Kidney capillary endothelial cell (primary cell): Measurements from ENCODE around the gene KRT35.

Source experiments
- DNase-seq: peaks from one replicate; pipeline ENCODE4 v3.0.0-alpha.2; 2018; ENCODE audit warnings: low spot score

Gene KRT35

DNA sequence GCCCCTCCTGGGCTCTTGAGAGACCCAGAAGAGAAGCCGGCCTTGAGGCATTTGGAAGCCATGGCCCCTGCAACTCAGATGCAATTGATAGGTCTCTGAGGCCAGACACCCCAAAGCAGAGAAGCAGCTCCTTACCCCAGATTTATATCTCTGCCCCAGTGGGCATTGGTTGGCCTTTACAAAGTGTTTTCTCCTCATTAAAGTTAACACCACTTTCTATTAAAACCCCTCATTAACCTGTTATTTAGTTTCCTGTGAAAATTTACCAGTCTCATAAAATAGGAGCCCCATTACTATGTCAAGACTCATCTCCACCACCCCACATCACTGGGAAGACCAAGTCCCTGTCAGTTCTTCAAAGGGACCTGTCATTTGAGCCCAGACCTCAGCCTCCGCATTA, at the start of gene KRT35:
Gene KRT35, minus strand, starts transcription at position 116 of the 400 bp plus-strand sequence. Its CDS starts 54 bp downstream, at position 62.
- no peak for DNase-seq

DNA sequence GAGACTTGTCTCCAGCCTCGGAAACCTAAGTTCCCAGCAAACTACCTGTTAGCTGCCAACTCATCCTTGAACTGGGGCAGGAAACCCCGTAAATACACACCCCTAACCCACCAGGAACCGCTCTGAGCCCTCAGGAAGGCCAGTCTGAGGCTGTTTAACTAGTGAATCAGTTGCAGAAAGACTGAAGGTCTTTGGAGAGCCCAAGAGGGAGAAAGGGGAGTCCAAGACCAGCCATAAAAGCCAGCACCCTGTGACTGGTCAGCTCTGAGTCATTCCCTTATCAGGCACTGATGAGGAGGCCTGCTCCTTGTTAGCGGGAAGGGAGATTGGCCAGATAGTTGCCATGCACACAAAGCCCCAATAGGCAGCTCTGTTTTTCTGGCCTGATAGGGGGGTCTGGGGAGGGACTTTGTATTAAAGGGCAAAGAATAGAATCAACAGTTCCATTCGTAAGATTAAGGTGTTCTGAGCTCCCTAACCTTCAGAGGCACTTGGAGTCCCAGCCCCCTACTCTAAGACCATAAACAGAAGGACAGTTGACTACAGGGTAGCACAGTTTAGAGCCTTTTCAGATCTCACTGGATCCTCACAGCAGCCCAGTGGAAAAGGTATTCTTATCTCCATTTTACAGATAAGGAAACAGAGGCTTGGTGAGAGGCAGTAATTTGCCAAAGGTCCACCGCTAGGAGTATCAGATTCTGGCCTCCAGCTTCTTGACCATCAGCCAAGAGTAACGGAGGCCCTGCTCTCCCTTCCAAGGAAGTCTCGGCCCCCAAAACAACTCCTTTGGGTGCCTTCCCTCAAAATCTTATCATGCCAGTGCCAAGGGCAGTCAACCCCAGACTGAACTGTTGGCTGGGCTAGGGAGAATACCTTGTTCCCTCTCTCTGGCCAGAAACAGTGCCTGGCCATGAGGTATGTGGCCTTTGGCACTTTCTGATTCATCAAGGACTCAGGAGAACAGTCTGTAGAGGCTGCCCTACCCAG, 49.4 kb upstream of the KRT35 start:
- DNase-seq: peak; percentile 65

- no peak for DNase-seq
These were observed 48.6 kb upstream of the KRT35 start for GRCh38 chr17:41529491-41529915.

DNA sequence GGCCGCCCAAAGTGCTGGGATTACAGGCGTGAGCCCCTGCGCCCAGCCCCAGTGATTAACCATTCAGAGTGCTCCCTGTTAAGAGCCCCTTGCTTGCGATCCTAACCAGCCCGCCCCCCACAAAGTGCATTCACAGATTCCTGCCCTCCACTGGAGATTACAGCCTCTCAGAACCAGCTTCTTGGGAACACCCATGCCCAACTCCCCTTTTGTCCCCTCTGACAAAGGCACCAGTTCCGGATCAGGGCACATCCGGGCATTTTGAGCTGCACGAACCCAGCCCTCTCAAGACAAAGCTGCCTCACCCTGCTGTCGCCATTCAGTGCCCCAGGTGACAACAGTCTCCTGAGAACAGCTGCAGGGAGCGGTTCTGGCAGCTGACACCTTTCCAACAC, 48.0 kb upstream of the KRT35 start:
- DNase-seq: no peak

GRCh38 chr17:41527063-41528023, 46.4 kb upstream of the KRT35 start:
- DNase-seq: no peak

DNA sequence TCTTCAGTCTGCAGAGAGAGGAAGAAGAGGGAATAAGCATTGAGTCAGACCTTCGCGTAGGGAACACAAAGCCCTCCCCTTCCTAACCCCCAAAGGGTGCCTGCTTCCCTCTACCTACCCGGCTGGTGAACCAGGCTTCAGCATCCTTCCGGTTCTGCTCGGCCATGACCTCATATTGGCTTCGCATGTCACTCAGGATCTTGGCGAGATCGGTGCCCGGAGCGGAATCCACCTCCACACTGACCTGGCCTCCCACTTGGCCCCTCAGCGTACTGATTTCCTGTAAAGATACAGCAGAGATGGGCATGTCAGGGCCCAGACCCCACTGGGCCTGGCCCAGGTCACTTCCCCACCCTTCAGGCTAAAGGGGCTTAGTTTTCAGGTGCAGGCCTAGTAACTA, 43.3 kb upstream of the KRT35 start:
- DNase-seq: no peak

DNA sequence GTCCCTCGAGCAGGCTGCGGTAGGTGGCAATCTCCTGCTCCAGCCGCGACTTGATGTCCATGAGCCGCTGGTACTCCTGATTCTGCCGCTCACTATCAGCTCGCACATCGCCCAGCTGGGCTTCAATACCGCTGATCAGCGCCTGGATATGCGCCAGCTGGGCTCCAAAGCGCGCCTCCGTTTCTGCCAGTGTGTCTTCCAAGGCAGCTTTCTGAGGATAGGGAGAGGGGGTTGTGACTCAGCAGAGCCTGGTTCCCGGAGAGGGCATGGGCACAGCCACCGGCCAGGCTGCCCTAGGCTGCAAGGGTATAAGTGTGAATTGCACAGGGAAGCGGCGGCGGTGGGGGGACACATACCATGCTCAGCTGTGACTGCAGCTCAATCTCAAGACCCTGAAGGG, 42.8 kb upstream of the KRT35 start:
- DNase-seq: no peak

DNA sequence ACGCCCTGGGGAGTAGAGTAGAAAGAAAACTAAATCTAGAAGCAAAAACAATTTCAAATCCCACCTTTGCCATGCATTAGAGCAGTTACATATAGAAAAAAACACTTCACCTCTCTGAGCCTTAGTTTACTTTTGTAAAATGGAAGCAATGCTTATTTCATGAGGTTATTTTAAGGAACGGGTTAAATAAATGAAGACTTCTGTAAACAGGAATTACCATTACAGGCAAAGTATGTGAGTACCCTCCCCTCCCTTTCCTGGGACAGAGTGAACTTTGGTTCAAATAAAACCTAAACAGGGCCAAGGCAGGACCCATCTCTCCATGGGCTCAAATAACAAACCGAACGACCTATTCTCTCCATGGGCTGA, 42.3 kb upstream of the KRT35 start:
- DNase-seq: no peak

- DNase-seq: no peak
These were observed 41.6 kb upstream of the KRT35 start for GRCh38 chr17:41522301-41523224.

DNA sequence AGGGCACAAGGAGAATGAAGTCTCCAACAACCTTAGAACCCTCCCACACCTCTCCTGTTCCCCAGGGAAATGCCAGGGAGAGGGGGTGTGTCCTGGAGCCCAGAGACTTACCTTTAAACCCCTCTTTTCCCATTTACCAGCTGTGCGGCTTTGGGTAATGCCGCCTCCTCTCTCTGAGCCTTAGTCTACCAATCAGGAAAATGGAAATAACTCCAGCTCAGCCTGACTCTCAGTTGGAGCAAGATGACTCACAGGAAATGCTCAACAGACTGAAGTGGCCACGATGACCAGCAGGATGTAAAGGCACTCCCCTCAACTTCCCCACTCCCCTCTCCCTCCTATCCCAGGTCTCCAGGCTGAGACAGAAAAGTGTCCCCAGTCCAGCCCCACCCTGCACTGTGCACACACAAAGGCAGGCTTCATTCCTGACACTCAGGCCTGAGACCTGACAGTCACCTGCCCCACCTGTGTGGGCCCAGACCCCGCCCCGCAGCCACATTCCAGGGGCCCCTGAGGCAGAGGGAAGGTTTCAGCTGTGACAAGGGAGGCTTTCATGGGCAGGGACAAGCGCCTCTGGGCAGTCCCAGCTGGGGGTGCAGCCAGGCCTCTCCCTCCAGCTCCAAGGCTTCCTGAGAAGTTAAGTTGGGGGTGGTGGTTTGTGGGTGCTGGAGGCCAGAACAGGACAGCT, 40.8 kb upstream of the KRT35 start:
- DNase-seq: peak; percentile 95

DNA sequence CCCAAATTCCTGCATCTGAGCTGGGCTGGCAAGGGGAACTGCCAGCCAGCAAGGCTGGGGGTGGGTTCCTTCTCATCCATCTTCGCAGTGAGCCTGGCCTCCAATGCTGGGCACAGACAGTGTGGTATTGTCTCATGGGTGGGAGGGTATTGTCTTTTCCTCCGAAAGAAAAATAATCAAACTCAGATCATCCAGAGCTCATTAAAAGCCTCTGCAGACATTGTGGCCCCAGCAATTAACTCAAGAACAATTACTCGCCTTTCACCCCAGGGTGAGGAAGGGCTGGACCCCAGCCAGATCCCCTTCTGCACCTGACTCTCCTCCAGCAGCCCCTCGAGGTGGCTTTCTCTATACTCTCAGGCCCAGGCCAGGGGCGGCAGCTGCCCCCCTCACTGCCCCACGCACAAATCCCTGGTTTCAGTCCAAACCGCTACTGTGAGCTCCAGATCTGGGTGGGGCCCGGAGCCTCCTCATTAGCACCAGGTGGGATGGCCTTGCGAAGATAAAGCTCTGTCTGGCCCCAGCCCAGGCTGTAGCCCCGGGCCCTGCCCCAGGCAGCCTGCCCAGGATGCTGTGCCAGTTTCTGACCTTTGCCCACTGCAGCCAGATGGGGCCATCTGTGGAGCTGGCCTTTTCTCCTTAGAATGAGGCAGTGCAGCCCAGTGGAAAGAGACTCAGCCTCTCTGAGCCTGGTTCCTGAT, 40.0 kb upstream of the KRT35 start:
- no peak for DNase-seq

GRCh38 chr17:41519501-41520224, 38.7 kb upstream of the KRT35 start:
- no peak for DNase-seq

DNA sequence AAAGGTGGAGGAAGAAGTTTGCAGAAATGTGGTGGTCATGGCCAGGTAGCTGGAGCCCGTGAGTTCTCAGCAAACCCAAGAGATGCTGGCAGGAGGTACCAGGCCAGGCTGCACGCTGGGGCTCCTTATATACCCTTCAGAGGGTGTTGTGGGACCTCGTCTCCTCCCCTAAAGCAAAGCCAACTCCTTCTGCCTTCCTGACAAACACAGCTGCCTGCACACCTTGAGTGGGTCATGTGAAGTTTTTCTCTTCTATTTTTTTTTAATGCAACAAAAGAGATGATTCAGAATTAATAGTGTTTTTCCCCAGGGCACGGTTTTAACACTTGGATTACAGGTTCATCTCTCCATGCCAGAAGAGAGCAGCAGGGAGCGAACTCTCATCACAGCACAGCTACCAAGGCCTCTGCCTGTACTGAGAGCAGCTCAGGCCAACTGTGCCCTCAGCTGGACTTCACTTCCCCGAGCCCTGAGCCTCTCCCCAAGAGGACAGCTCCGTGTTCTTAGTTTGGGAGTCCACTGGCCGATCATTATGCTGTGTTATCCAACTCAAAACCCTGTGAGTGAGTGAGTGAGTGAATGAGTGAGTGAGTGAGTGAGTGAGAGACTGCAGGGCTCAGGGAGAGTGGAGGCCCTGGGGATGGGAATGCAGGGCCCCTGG, 38.0 kb upstream of the KRT35 start, which contains the start of gene KRT15:
Gene KRT15, minus strand, starts transcription at position 102 of the 661 bp plus-strand sequence. Its CDS starts 63 bp downstream, at position 39.
- no peak for DNase-seq

DNA sequence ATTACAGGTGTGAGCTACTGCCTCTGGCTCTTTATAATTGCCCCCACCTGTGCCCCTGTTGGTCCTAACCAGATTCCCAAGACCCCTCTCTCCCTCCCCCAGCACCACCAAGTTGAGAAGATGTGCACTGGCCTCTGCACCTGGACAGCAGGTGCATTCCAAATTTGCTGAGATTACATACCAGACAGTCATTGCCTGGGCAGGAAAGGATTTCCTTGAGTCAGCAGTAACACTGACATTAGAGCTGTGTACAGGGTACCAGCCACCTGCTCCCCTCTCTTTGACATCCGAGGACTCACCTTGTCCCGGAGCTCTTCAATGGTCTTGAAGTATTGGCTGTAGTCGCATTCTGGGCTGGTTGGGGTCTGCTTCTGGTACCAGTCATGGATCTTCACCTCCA, 37.1 kb upstream of the KRT35 start:
- no peak for DNase-seq

GRCh38 chr17:41516830-41517283, 35.9 kb upstream of the KRT35 start:
- no peak for DNase-seq

GRCh38 chr17:41516147-41516829, 35.3 kb upstream of the KRT35 start:
- DNase-seq: no peak

- DNase-seq: no peak
These were observed 32.2 kb upstream of the KRT35 start for GRCh38 chr17:41513168-41513547.

DNA sequence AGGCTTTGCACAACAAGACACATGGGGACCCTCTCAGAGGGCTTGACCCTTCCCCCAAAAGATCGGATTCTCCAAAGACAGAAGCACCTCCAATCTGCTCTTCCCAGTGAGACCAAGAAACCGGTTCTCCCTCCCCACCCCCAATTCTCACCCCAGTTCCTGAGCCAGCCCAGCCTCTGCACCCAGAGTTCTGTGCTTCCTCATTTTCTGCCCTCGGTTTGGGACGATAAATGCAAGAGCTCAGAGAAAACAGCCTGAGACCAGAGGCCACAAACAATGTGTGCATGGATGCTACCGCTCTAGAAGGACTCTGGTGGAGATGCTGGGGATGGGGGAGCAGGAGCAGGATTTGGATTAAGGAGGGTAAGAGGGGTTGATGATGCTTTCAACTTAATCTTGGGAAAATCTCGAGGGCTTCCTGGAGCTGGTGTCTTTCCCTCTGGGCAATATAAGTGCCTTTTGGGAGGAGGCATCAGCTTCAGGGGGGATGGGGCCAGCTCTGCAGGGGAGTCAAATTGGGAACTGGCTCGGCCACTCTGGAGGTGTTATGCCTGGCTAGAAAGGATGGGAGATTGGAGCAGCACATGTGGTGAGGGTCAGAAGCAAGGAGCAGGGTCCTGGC, 31.7 kb upstream of the KRT35 start:
- no peak for DNase-seq
